NCI-H146 (cell line): ENCODE data around the gene GABRR2.

Source experiments
- DNase-seq: peaks from one replicate; lab custom pipeline; 2025; lab: John Stamatoyannopoulos, UW

The GABRR2 gene

DNA sequence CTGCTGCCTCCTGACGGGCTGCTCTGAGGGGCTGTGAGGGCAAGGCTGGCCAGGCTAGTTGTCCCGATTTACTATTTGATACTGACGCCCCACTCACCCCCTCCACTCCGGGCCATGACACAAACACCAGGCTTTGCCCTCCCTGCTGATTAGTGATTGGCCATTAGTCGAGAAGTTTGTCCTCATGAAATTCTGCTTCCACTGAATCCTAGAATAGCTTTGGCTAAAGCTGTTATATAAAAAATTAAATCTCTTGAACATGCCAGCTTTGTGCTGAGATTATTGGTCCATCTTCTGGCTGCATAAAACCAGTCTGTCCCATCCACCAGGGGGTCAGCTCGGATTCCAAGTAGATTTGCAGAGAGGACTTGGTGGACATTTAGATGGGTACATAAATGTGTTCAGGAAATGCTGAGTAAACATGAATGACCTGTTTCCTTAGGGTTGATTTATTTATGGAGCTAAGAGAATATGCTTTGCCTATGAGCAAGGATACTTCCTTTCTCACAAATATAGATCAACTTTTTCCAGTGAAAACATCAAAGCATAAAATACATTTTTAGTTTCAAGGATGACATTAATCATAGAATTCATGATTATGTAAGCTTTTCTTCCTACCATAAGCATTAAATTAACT lies at the start of gene GABRR2:
Gene GABRR2, minus strand, starts transcription at position 51 of the 637 bp plus-strand sequence. CDS start 134 bp downstream, outside the sequence.
- DNase-seq = no peak

DNA sequence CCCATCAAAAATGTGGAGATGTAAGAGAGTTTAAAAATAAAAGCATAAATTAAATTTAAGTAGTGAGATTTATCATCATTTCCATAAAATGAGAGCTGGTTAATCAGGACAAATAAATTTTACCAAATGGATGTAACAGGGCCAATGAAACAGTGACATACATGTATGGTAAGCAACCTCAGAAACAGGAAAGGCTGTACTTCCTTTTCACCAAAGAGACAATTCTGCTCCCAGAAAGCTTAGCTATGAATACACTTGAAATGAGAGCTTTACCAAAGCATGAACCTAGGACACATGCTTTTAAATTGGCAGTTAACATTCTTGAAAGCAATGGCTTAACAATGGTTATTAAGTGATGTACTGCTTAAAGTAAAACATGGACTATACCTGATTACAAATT lies 49.5 kb upstream of the GABRR2 start:
- no peak for DNase-seq

DNA sequence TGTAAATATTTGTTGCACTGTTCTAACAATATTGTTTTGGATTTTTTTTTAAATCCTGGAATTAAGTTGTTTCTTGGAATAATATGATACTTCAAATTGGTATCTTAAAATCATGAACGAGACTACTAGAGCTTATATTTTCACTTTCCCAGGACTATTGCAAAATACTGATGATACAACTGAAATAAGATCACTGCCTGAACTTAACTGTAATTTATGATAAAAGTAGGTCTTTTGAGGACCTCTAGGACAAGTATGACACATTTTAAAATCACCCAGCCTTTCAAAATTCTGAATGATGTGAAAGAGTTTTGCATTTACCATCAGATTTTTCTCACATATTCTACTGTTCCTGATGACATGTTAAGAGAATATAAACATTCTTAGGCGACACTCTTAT lies 46.1 kb upstream of the GABRR2 start:
- no peak for DNase-seq

DNA sequence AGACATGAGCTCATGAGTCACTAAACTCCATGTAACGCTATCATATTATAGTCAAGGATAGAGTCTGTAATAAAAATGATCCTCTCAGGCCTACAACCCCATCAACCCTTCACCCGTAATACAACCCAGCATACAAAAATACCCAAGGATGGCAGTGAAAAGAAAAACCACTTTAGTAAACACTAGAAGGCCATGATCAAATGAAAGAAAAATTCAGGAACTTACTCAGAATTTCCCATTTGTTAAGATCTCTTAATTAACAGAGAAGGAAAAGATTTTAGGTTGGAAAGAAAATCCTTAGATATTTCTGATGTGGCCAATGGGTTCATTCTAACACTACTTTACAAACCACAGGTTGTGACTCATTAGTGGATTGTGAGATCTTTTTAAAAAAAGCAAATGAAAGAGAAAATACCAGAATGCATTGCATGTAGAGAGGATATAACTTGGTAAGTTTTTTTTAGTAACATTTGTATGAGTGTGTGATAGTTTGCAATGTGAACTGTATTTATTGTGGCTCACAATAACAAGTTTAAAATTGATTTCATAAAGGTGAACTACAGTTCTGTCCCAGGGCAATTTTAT lies 45.4 kb upstream of the GABRR2 start:
- no peak for DNase-seq

DNA sequence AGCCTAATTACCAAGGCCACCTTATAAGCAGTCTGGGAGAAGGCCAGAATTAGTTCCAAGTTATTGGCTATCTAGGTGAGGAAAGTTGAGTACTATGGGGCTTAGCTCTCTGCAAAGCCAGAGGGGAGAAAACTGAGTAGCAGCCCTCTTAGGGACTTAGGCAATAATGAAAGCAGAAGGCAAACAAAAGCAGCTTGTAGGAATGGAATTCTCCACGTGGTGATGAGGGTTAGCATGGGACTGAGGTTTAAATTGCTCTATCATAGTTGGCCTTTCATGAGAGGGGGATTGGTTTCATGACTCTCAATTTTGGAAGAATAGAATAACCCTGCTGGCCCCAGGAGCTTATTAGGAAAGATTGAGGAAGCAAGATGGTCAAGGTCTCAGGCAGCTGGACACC lies 44.5 kb upstream of the GABRR2 start:
- DNase-seq = no peak

DNA sequence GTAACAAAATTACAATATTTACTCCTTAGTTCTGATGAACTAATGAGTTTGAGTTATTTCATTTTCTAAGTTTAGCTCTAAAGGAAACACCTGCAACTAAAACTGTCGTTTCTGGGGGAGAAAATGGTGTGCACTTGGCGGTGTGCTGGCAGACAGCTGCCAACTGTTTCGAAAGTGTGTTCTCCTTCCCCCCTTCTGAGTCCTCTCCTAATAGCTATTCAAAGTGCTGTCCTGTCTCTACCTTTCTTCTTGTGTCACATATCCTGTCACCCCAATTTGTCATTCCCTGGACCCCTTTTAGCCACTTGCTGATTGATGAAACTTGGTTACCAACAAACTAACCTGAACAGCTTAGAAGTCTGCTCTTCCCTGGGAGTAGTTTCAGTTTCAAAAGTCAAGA lies 42.3 kb upstream of the GABRR2 start:
- DNase-seq = no peak

DNA sequence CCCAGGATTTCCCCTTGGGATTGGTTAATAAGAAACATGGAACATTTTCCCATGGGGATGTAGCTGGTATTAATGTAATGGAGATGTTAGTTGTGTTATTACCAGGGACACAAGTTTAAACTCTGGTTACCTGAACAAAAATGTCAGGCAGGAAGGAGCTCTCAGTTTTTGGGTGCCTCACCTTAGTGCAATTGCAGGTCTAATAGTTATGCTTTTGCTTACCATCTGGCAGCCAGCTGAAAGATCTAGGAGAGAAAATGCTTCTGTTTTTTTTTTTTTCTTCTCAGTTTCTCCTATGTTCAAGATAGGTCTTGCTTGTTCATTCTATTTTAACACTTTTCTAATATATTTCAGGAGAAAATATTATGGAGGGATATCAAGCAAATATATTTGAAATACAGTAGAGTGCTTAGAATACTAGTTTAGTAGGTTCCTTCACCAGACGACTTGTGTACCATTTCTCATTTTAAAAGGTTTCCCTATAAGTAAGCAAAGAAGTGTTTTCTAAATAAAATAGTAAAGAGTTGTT lies 41.6 kb upstream of the GABRR2 start:
- DNase-seq = no peak

DNA sequence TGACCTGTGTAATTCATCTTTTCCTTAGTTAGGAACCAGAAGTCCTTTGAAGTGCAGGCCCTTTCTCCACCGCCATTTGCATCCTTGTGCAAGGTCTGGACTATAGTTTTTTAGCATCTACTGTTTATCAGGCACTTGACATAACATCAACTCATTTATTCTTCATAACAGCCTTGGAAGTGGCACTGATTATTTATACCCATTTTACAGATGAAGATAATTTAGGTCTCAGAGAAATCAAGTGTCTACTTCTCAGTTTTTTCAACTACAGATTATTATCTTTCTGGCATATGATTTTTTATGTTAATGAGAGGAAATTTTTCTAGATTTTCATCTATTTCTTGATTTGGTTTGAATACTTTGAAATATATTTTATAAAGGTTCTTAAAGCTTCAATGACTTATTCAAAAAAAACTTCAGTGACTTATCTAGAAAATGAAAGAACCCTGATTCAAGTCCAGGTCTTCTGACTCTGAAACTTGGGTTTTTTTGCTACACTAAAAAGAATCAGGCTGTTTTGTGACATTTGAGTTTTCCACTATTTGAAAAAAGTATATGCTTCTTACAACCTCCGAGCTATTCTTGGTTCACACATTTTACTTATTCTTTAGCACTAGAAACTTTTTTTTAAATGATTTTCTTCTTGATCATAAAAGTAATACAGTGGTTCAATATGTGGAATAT lies 40.6 kb upstream of the GABRR2 start:
- DNase-seq = no peak

DNA sequence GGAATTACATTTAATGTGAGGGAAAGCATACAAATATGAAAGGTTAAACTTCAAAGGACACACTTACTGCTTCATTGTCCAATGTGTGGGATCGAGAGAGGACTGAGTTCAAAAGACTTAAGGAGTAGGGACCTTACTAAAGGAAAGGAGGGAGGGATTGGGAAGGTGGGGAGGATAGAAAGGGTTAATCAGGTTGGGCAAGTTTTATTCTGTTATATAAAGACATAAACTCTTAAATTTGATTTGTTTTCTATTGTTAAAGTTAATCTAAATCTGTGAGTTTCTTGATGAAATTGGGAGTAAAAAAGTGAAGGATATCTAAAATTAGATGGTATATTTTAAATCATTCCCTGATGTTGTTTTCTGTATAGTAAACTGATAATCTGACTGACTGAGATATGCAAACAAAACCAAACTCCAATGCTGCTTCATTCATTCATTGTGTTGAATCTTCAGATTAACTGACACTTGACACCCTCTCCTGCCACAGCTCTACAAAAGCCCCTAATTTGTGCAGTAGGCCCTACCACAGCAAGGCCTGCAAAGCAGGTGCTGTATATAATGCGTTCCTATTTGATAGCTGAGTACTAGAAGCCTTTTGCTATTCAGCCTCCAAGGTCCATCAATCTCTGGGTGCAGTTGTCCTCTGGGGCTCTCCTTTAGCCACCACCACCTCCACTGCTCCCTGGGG lies 38.7 kb upstream of the GABRR2 start:
- peak; percentile 72 for DNase-seq

DNA sequence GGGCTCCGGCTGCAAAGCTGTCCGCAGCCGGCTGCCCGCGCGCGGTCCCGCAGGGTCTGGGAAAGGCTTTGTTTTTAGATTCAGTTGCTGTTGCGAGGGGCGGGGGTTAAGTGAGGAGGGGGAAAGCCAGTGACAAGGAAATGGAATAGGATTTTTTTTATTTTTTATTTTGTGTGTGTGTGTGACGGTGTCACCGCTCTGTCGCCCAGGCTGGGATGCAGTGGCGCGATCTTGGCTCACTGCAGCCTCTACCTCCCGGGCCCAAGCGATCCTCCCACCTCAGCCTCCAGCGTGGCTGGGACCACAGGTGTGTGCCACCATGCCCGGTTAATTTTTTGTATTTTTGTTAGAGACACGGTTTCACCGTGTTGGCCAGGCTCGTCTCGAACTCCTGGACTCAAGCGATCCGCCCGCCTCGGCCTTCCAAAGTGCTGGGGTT lies 38.0 kb upstream of the GABRR2 start:
- no peak for DNase-seq

DNA sequence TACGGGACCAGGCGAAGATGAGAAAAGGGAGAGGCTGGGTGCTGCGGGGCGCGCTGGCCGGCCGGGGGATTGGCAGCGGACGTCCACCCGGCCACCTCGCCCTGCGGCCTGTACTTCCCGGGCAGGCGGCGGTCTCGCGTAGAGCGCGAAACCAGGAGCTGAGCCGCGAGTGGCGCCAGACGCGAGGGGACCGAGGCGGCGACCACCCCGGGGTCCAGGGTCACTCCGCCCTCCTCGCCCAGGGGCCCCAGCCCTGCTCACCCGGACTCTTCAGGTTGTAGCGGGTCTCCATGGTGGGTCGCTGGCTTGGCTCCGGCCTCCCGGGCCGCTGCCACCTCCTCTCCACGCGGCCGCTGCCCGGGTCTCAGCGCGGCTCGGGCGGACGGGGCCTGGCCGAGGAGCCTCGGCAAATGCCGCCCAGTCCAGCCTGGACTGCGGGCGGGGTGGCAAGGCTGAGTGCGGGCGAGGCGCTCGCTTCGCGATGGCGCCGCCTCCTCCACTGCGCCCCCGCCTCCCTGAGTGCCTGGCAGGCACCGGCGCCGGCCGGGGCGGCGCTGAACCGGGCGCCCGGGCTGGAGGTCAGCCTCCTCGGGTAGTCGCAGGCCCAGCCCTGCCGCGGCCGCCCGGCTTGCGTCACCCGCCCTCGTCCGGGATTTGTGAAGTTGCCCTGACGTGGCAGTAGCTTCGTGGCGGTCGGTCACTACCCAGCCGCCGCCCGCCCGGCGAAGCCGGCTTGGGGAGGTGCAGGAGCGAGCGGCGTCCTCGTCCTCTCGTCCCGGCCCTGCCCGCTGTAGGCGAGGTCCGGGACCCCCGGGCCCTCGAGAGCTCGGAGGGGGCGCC lies 37.4 kb upstream of the GABRR2 start, which contains the start of gene UBE2J1:
Gene UBE2J1, minus strand, starts transcription at position 445 of the 840 bp plus-strand sequence. Its CDS starts 153 bp downstream, at position 292.
- peak; percentile 88 for DNase-seq

DNA sequence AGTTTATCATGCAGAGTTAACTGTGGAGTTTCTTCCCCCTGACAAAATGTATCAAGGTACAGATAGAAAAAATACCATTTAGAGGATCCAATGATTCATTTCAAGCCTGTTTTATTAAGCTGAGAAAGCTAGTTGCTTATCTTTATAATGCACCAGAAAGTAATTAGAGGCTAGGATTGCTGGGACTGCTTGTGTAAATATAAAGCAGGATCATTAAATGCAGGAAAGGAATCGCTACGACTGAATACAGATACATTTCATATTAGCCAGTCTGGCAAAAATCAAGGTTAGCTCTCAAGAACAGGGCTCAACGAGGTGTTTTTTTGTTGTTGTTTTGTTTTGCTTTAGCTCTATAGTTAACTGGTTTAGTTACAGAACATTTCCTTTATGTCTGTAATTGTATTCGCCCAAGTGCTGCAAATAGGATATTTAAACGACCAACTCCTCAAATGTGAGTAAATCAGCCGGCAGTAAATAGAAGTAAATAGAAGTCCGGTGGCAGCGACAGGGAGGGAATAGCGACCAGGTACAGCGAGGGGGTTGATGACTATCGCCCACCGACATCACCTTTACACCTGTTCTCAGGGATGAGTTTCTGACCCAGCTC lies 36.7 kb upstream of the GABRR2 start:
- peak; percentile 49 for DNase-seq

DNA sequence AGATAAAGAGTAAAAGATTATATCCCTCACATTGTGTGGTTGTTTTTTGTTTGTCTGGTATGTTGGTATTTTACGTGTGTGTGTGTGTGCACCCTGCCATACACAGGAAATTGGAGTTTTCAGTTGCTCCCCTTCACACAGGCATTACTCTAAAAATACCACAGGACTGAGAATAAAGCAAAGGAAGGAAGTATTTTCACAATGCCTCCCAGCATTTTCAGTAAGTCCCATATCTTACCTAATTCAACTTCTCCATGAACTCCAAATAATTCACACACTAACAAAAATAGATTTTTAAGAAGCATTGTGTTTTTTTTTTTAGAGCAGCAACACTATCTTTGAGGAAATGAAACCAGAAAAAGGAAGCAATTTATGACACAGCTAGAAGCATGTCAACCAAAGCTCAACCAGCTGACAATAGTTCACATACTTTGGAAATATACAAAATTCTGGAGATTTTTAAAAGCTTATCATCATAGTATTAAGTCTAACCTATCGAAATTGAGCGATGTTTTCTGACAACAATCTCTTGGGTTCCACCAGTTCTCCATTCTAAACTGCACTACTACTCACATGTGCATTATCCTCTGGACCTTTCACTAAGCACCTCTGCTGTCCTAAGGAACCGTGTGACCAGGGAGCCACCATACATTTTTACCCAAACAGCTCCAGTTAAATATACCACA lies 35.3 kb upstream of the GABRR2 start:
- no peak for DNase-seq

DNA sequence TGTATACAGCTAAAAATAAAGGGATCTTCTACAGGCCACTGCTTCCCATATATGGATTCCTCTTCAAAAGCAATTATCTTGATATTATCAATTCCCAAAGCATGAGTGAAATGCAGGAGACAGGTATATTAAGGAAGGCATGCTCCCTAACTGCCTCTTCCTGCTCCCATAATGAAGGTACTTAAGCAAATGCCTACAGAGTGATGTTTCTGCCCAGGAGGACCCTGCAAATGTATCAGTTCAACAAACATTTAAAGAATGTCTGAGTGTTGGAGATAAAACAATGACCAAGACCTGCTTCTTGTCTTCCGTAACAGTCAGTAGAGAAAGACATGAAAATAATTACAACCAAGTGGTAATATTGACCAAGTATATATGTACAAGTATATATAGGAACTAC lies 33.3 kb upstream of the GABRR2 start:
- DNase-seq = no peak

DNA sequence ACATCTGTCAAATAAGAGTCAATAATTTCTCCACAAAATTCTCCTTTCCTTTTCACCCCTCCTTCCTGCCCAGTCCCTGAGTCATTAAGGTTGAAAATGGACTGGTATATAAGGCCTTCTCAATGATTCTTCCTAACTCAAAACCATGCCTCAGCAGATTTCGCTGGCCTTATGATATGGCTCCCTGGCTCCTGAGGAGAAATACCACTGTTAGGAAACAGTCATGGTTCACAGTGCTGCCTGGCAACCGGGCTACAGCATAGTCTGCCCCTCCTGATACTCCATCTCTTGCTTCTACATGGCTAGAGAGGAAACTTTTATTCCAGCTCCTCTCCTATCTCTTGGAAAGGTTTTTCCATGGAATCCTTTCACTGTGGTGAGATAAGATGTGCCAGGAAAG lies 32.7 kb upstream of the GABRR2 start:
- no peak for DNase-seq

DNA sequence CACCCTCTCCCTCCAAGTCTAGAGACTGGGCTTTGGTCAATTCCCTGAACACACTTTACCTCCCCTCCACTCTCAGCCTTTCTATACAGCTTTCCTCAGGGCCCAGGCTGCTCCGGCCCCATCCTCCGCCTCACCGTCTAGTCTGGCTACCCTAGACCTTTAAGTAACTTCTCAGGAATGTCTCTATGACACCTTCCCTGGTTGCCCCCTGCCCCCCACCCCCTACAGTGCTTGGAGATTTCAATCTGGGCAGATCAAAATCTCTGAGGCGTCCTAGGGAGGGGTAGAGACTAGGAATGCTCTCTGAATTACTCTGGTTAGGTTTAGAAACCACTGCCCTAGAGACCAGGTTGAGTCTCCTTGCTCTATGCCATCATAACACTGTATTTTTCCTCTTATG lies 31.3 kb upstream of the GABRR2 start:
- DNase-seq = no peak

DNA sequence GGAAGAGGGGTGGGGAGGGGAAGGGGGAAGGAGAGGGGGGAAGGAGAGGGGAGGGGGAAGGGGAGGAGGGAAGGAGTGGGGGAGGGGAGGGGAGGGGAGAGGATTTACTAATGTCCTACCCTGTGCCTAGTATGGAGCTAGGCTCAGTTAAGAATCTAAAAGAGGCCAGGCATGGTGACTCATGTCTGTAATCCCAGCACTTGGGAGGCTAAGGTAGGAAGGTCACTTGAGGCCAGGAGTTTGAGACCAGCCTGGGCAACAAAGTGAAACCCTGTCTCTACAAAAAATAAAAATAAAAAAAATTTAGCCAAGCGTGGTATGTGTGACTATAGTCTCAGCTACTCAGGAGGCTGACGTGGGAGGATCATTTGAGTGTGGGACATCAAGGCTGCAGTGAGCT lies 24.5 kb upstream of the GABRR2 start:
- DNase-seq = no peak

DNA sequence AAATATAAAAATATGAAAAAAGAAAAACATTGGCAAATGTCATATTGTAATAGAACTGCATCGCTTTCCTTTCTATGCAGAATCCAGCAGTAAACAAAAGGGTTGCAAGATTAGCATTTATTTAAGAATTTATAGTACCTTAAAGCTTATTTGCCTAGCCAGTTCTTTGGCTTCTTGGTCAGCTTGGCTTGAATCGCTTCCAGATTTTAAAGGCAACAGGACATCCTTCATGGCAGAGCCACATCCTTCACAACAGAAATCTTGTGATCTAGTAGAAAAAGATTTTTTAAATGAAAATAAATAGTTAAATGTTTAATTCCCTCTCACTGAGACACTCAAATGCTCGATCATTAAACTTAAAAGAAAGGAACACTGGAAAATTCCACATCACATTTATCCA lies 20.1 kb upstream of the GABRR2 start:
- no peak for DNase-seq

DNA sequence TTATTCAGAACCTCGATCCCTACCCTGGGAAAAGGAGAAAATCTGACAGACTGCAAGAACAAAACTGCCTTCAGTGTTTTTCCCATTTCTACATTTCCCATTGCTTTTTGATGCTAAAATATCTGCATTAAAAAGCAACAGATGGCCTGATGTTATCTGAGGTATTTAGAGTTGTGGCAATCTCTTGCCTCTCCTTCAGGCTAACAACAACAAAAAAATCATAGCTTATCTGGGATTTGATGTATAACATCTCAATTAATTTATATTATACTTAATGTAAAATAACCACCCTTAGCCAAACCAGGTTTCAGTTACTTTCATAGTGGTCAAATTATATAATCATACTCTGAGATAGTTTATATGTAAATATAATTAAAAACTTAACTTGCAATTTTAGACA lies 15.8 kb upstream of the GABRR2 start:
- DNase-seq = no peak

DNA sequence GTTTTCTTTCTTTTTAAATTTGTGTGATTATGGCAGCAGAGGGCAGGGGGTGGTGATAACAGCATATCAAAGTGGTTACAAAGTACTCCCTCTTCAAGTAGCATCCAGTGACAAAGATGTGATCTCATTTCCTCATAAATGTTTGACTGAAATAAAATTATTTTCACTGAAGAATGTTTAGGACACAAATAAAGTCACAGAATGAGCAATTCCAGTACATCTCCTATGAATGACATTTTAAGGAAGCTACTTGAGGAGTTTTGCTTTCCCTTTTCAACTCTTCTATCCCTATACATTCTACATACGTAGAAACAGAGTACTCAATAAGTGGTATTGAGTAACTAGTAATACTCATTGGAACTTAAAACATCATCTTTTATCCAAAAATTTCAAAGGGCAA lies 13.9 kb upstream of the GABRR2 start:
- no peak for DNase-seq

DNA sequence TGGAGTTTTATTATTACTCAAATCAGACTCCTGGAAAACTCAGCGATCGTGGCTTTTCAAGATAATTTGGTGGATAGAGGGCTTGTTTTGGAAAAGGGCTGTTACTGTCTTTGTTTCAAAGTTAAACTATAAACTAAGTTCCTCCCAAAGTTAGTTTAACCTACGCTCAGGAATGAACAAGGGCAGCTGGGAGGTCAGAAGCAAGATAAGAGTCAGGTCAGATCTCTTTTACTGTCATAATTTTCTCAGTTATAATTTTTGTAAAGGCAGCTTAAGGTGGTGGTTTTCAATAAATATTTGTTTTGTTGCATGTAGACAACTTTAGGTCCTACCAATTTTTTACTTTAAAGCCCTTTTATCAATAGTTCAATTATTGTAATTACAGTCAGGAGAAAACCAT lies 9.2 kb upstream of the GABRR2 start:
- DNase-seq = no peak
